Right lobe of liver (tissue), 6 donors: Measurements from ENCODE around the gene TOM1. TPM values are rescaled to one million over a fixed set of nuclear protein-coding genes. Genes with fewer than 3 reads are reported as not detected.
A peak's percentile ranks its signal among the peaks of the same experiment; 100 is the strongest.

Experiments
- ATAC-seq, 4 donors: fragments of 200-7000 bp; cut with Tn5 transposase; one replicate each; pipeline ENCODE4 v1.9.1; 2020; ENCODE audit warnings: mild to moderate bottlenecking in 4 of 4, moderate library complexity in 4 of 4
- DNase-seq, 3 donors: peaks; one replicate each; pipeline ENCODE4 v3.0.0-alpha.2; 2020
- H3K27ac ChIP-seq, 3 donors: fragments of 200-600 bp; one replicate each; pipeline ENCODE4 v1.8.0; 2022
- H3K27me3 ChIP-seq, 2 donors: fragments of 200-600 bp; one replicate each; pipeline ENCODE4 v1.8.0; 2022
- H3K36me3 ChIP-seq, 4 donors: fragments of 200-600 bp; sonication (generic) in 1 of 4; one replicate each; pipeline versions ENCODE4 v1.5.1 to v1.8.0; 2017 to 2022; ENCODE audit warnings: control low read depth in 1 of 4
- H3K4me1 ChIP-seq, 4 donors: fragments of 200-600 bp; sonication (generic) in 1 of 4; one replicate each; pipeline versions ENCODE4 v1.5.1 to v1.8.0; 2017 to 2022; ENCODE audit warnings: control low read depth in 1 of 4
- H3K4me3 ChIP-seq, 3 donors: fragments of 200-600 bp; one replicate each; pipeline ENCODE4 v1.8.0; 2022
- H3K9me3 ChIP-seq, 4 donors: fragments of 200-600 bp; sonication (generic) in 1 of 4; one replicate each; pipeline versions ENCODE4 v1.5.1 to v1.8.0; 2017 to 2022; ENCODE audit warnings: control low read depth in 1 of 4
- CTCF ChIP-seq, 4 donors: fragments of 200-600 bp in 3 of 4; fragments of 450-650 bp in 1 of 4; IDR thresholded peaks; one replicate each; pipeline versions ENCODE4 v1.5.1 to v1.8.0; 2016 to 2022; ENCODE audit warnings: antibody characterized with exemption in 4 of 4, mild to moderate bottlenecking in 2 of 4
- POLR2A ChIP-seq: fragments of 450-650 bp; IDR thresholded peaks from one replicate; pipeline ENCODE4 v1.6.1; 2017; ENCODE audit warnings: antibody characterized with exemption, mild to moderate bottlenecking
- WGBS: methylation state at CpG from one replicate; pipeline ENCODE4 v1.1.6; 2018; ENCODE audit warnings: low coverage, low lambda C conversion rate; ENCODE audit not compliant: insufficient coverage; ENCODE audit errors: missing lambda C conversion rate; 5-methylcytosine and 5-hydroxymethylcytosine counted together
- intact Hi-C, 2 donors: fragments of 100-400 bp; cut with DNase I; formaldehyde crosslinking; loops; one replicate each; pipeline versions ENCODE4 v1.11.2 to v1.14.1; 2022
- total RNA-seq, 6 experiments: library from RNA; depleted of rRNA in 2 of 6; stranded (reverse); fragments of >200 nt in 2 of 6; fragmentation: NEBNext Ultra II Directional in 3 of 6; extraction: Animal tissue kit (Norgen Biotek cat#: 25700) in 3 of 6; gene quantifications; one replicate each; pipeline versions ENCODE4 v1.1.0 to v1.2.4, GENCODE V29; 2016 to 2023
- donor health status: DM: no; HTN: yes; CAD: no.
- donor health status: DM: no; HTN: no; CAD: no.
- donor health status: DM: no; HTN: no; CAD: no.
- donor health status: DM: no; HTN: yes; CAD: no.
- donor health status: DM: no; HTN: yes; CAD: no.

TOM1 gene
- total RNA-seq, 6 experiments from 2014 or later = 45.0 to 124 (median 54.0) TPM

- DNase-seq (peak in 1 of 3 donors; percentile 59), ATAC-seq (no peak)
- no peaks in the 10 kb centered on the region for H3K27me3 ChIP-seq
- TF ChIP-seq POLR2A (no peak), CTCF (IDR thresholded peaks at IDR 0.05) (no peak)
- H3K36me3 ChIP-seq = peaks cover 0 to 10% (median 5%) of the 10 kb centered on the region in 4 donors
- no peak overlapping the region for H3K27ac ChIP-seq
- no peak overlapping the region for H3K4me3 ChIP-seq
- H3K9me3 ChIP-seq = no peaks in the 10 kb centered on the region
- WGBS = 44% methylated on average over 4 of the region's 9 CpGs
- intact Hi-C loops = loop anchor here in 1 of 2 donors (10.0 kb wide), 1 partner anchor 225 kb away; no protein-coding TSS in a partner anchor
- H3K4me1 ChIP-seq = peaks cover 0 to 20% (median 0%) of the 10 kb centered on the region in 4 donors
Measured at GRCh38 chr22:35349368-35349703, 49.6 kb downstream of the TOM1 start.

GRCh38 chr22:35349704-35350538 is 50.2 kb downstream of the TOM1 start:
- Histone ChIP-seq H3K27ac (peak overlapping the region in 1 of 3 donors; percentile 11), H3K4me1 (peaks cover 0 to 20% (median 0%) of the 10 kb centered on the region in 4 donors), H3K9me3 (no peaks in the 10 kb centered on the region), H3K4me3 (no peak overlapping the region), H3K27me3 (no peaks in the 10 kb centered on the region), H3K36me3 (peaks cover 0 to 7% (median 1%) of the 10 kb centered on the region in 4 donors)
- TF ChIP-seq POLR2A (no peak), CTCF (IDR thresholded peaks at IDR 0.05) (no peak)
- DNase-seq = peak in 1 of 3 donors; percentile 59
- WGBS = 35% methylated on average over 6 of the region's 17 CpGs
- intact Hi-C loops = loop anchor here (5.0 to 10.0 kb wide), 3 partner anchors 65 to 232 kb away; no protein-coding TSS in a partner anchor
- ATAC-seq = peak; percentile 1 to 19 (median 10)

GRCh38 chr22:35350539-35351503 is 51.1 kb downstream of the TOM1 start:
- WGBS = 4% methylated on average over 16 of the region's 47 CpGs
- intact Hi-C loops = loop anchor here in 1 of 2 donors (5.0 to 10.0 kb wide), 2 partner anchors 64 to 231 kb away; no protein-coding TSS in a partner anchor

More at GRCh38 chr22:35350539-35351503, 51.1 kb downstream of the TOM1 start:
- peak; percentile 85 to 93 (median 89) for ATAC-seq
- Histone ChIP-seq H3K36me3 (peaks cover 0 to 7% (median 0%) of the 10 kb centered on the region in 4 donors), H3K4me3 (peak overlapping the region; percentile 33 to 51 (median 36)), H3K4me1 (peaks cover 0 to 20% (median 0%) of the 10 kb centered on the region in 4 donors), H3K9me3 (no peaks in the 10 kb centered on the region), H3K27me3 (no peaks in the 10 kb centered on the region), H3K27ac (peak overlapping the region in 2 of 3 donors; percentile 35 to 53)
- TF ChIP-seq CTCF (IDR thresholded peaks at IDR 0.05) (peak; percentile 95 to 98 (median 96)), POLR2A (no peak)
- peak; percentile 94 to 96 (median 95) for DNase-seq
